Mesendoderm (in vitro differentiated cells): ENCODE measurements around the gene TFIP11. TPM values are rescaled to one million over a fixed set of nuclear protein-coding genes. Genes with fewer than 3 reads are reported as not detected.

Experiments used
- DNase-seq: peaks from one replicate; pipeline ENCODE4 v3.0.0; 2013
- H2AK5ac ChIP-seq: 2 replicates; pipeline ENCODE4 v1.6.1; 2013; ENCODE audit warnings: low read length, inconsistent platforms
- H2BK120ac ChIP-seq: 2 replicates; pipeline ENCODE4 v1.6.1; 2013; ENCODE audit warnings: low read depth, mild to moderate bottlenecking, low read length, moderate library complexity, mixed read lengths
- H2BK15ac ChIP-seq: replicated peaks from 2 replicates; pipeline ENCODE4 v1.6.1; 2013; ENCODE audit warnings: low read depth, mild to moderate bottlenecking, moderate library complexity
- H2BK5ac ChIP-seq: 2 replicates; pipeline ENCODE4 v1.6.1; 2013; ENCODE audit warnings: low read length, inconsistent platforms
- H3K18ac ChIP-seq: 2 replicates; pipeline ENCODE4 v1.6.1; 2013; ENCODE audit warnings: mild to moderate bottlenecking, low read length, mixed read lengths
- H3K23ac ChIP-seq: one replicate; pipeline ENCODE4 v1.6.1; 2013; ENCODE audit warnings: low read length
- H3K27ac ChIP-seq: 2 replicates; pipeline ENCODE4 v1.5.1; 2013; ENCODE audit warnings: low read depth, mild to moderate bottlenecking, inconsistent platforms, low read length, moderate library complexity
- H3K27me3 ChIP-seq: 2 replicates; pipeline ENCODE4 v1.6.1; 2013; ENCODE audit warnings: low read length, control low read depth, mild to moderate bottlenecking, inconsistent platforms; ENCODE audit not compliant: insufficient read depth, poor library complexity
- H3K36me3 ChIP-seq: 2 replicates; pipeline ENCODE4 v1.6.1; 2013; ENCODE audit warnings: low read length, inconsistent platforms; ENCODE audit not compliant: control insufficient read depth, insufficient read depth
- H3K4ac ChIP-seq: one replicate; pipeline ENCODE4 v1.6.1; 2013; ENCODE audit warnings: low read depth, mild to moderate bottlenecking, low read length, moderate library complexity
- H3K4me1 ChIP-seq: 2 replicates; pipeline ENCODE4 v1.6.1; 2013; ENCODE audit warnings: low read depth, low read length, inconsistent platforms; ENCODE audit not compliant: control insufficient read depth
- H3K4me2 ChIP-seq: 2 replicates; pipeline ENCODE4 v1.6.1; 2013; ENCODE audit warnings: low read length
- H3K4me3 ChIP-seq: 2 replicates; pipeline ENCODE4 v1.5.1; 2013; ENCODE audit warnings: mild to moderate bottlenecking, low read length
- H3K56ac ChIP-seq: one replicate; pipeline ENCODE4 v1.6.1; 2013; ENCODE audit warnings: low read length
- H3K79me1 ChIP-seq: 2 replicates; pipeline ENCODE4 v1.6.1; 2013; ENCODE audit warnings: low read length, inconsistent platforms
- H3K79me2 ChIP-seq: 2 replicates; pipeline ENCODE4 v1.6.1; 2013; ENCODE audit warnings: mild to moderate bottlenecking, low read length; ENCODE audit not compliant: control insufficient read depth, insufficient read depth
- H3K9ac ChIP-seq: 2 replicates; pipeline ENCODE4 v1.6.1; 2013; ENCODE audit warnings: low read length, inconsistent platforms
- H4K5ac ChIP-seq: one replicate; pipeline ENCODE4 v1.6.1; 2013; ENCODE audit warnings: low read length
- H4K8ac ChIP-seq: one replicate; pipeline ENCODE4 v1.6.1; 2013; ENCODE audit warnings: low read depth, mild to moderate bottlenecking, control low read depth, low read length, moderate library complexity
- WGBS: extraction: QIAGEN DNeasy Blood & Tissue Kit; methylation state at CpG from one replicate; pipeline ENCODE4 v1.1.7; 2013; ENCODE audit warnings: low lambda C conversion rate, missing lambda C conversion rate; ENCODE audit not compliant: insufficient coverage; ENCODE audit errors: extremely low coverage; 5-methylcytosine and 5-hydroxymethylcytosine counted together
- polyA plus RNA-seq, 2 experiments: library from polyadenylated mRNA; stranded (reverse); fragments of 200-250 nt; gene quantifications; one replicate each; pipeline ENCODE4 v1.2.3, GENCODE V29; 2013

TFIP11 gene
- polyA plus RNA-seq (2013, experiment 1 of 2) = 17.8 TPM
- 17.8 TPM for polyA plus RNA-seq (2013, experiment 2 of 2)

GRCh38 chr22:26512149-26512793 is at the start of gene TFIP11:
Gene TFIP11, minus strand, starts transcription at chr22:26512473. Its CDS starts 2,201 bp downstream, at chr22:26510272.
- Histone ChIP-seq H3K56ac (peak within 1 kb of the TSS; percentile 93), H4K8ac (no peak within 1 kb of the TSS), H3K27ac (no peak within 1 kb of the TSS), H3K79me2 (peaks cover 11% of the 10 kb centered on the region), H4K5ac (peak within 1 kb of the TSS; percentile 5), H3K79me1 (peaks cover 4% of the 10 kb centered on the region), H2BK5ac (no peak within 1 kb of the TSS), H3K4me2 (peak within 1 kb of the TSS; percentile 75), H2AK5ac (no peak within 1 kb of the TSS), H2BK120ac (no peak within 1 kb of the TSS), H2BK15ac (no peak within 1 kb of the TSS), H3K23ac (no peak within 1 kb of the TSS), H3K27me3 (no peaks in the 10 kb centered on the region), H3K9ac (peak within 1 kb of the TSS; percentile 87), H3K4ac (peak within 1 kb of the TSS; percentile 48), H3K36me3 (peaks cover 2% of the 10 kb centered on the region), H3K4me1 (peaks cover 2% of the 10 kb centered on the region), H3K18ac (no peak within 1 kb of the TSS), H3K4me3 (peak within 1 kb of the TSS; percentile 76)
- DNase-seq = peak; percentile 98
- WGBS = no CpG with 5 or more reads among the region's 40 CpGs

GRCh38 chr22:26561756-26562417 is 49.6 kb upstream of the TFIP11 start:
- Histone ChIP-seq H3K18ac (no peak overlapping the region), H2BK5ac (no peak overlapping the region), H3K9ac (no peak overlapping the region), H2BK120ac (no peak overlapping the region), H3K4ac (no peak overlapping the region), H3K36me3 (peaks cover 6% of the 10 kb centered on the region), H4K8ac (no peak overlapping the region), H3K56ac (no peak overlapping the region), H3K27me3 (no peaks in the 10 kb centered on the region), H3K4me1 (peaks cover 6% of the 10 kb centered on the region), H2AK5ac (no peak overlapping the region), H4K5ac (no peak overlapping the region), H2BK15ac (no peak overlapping the region), H3K79me1 (peaks cover 28% of the 10 kb centered on the region), H3K27ac (no peak overlapping the region), H3K79me2 (peaks cover 83% of the 10 kb centered on the region), H3K4me2 (no peak overlapping the region), H3K4me3 (no peak overlapping the region), H3K23ac (no peak overlapping the region)
- no peak for DNase-seq
- WGBS = no CpG with 5 or more reads among the region's 9 CpGs

GRCh38 chr22:26559961-26560575 is 47.8 kb upstream of the TFIP11 start:
- H3K56ac ChIP-seq = peak overlapping the region; percentile 58
- H3K23ac ChIP-seq = no peak overlapping the region
- H4K8ac ChIP-seq = no peak overlapping the region
- no peak overlapping the region for H3K4me2 ChIP-seq
- H3K27ac ChIP-seq = no peak overlapping the region
- H2BK120ac ChIP-seq = no peak overlapping the region
- DNase-seq = no peak
- H3K27me3 ChIP-seq = no peaks in the 10 kb centered on the region
- H2BK5ac ChIP-seq = no peak overlapping the region
- peak overlapping the region; percentile 41 for H3K9ac ChIP-seq
- H3K4me3 ChIP-seq = no peak overlapping the region
- no peak overlapping the region for H3K18ac ChIP-seq
- peaks cover 8% of the 10 kb centered on the region for H3K4me1 ChIP-seq
- WGBS = no CpG with 5 or more reads among the region's 13 CpGs
- H3K36me3 ChIP-seq = peaks cover 5% of the 10 kb centered on the region
- H3K79me1 ChIP-seq = peaks cover 31% of the 10 kb centered on the region
- H4K5ac ChIP-seq = no peak overlapping the region
- no peak overlapping the region for H2BK15ac ChIP-seq
- peaks cover 81% of the 10 kb centered on the region for H3K79me2 ChIP-seq
- H3K4ac ChIP-seq = no peak overlapping the region
- no peak overlapping the region for H2AK5ac ChIP-seq

GRCh38 chr22:26558248-26558895 is 46.1 kb upstream of the TFIP11 start:
- no peak overlapping the region for H3K23ac ChIP-seq
- H3K4me1 ChIP-seq = peaks cover 9% of the 10 kb centered on the region
- no peak overlapping the region for H4K5ac ChIP-seq
- no peak overlapping the region for H3K4ac ChIP-seq
- peaks cover 78% of the 10 kb centered on the region for H3K79me2 ChIP-seq
- H3K4me3 ChIP-seq = no peak overlapping the region
- H3K56ac ChIP-seq = peak overlapping the region; percentile 40
- no peak overlapping the region for H3K4me2 ChIP-seq
- H3K79me1 ChIP-seq = peaks cover 24% of the 10 kb centered on the region
- no peak for DNase-seq
- H2BK120ac ChIP-seq = no peak overlapping the region
- no CpG with 5 or more reads among the region's 3 CpGs for WGBS
- no peak overlapping the region for H2BK5ac ChIP-seq
- no peak overlapping the region for H3K9ac ChIP-seq
- H3K36me3 ChIP-seq = no peaks in the 10 kb centered on the region
- H2BK15ac ChIP-seq = no peak overlapping the region
- no peak overlapping the region for H3K18ac ChIP-seq
- H4K8ac ChIP-seq = no peak overlapping the region
- H2AK5ac ChIP-seq = no peak overlapping the region
- no peaks in the 10 kb centered on the region for H3K27me3 ChIP-seq
- H3K27ac ChIP-seq = no peak overlapping the region

GRCh38 chr22:26556904-26557303 is 44.6 kb upstream of the TFIP11 start:
- H3K79me2 ChIP-seq = peaks cover 78% of the 10 kb centered on the region
- no peak overlapping the region for H2BK15ac ChIP-seq
- H3K36me3 ChIP-seq = no peaks in the 10 kb centered on the region
- no peak overlapping the region for H2BK5ac ChIP-seq
- peaks cover 9% of the 10 kb centered on the region for H3K4me1 ChIP-seq
- no peak overlapping the region for H3K4ac ChIP-seq
- no peak overlapping the region for H2AK5ac ChIP-seq
- H3K27ac ChIP-seq = no peak overlapping the region
- no peak overlapping the region for H3K56ac ChIP-seq
- H3K9ac ChIP-seq = no peak overlapping the region
- H3K23ac ChIP-seq = no peak overlapping the region
- H4K5ac ChIP-seq = no peak overlapping the region
- H3K27me3 ChIP-seq = no peaks in the 10 kb centered on the region
- DNase-seq = no peak
- H3K4me3 ChIP-seq = no peak overlapping the region
- no CpG with 5 or more reads among the region's 5 CpGs for WGBS
- no peak overlapping the region for H4K8ac ChIP-seq
- H3K18ac ChIP-seq = no peak overlapping the region
- H3K4me2 ChIP-seq = no peak overlapping the region
- H2BK120ac ChIP-seq = no peak overlapping the region
- peaks cover 30% of the 10 kb centered on the region for H3K79me1 ChIP-seq
